HG03060 (cell line): ENCODE data around the gene SERTAD4.
"Not testable (repeated sequence)": the region's sequence is repeated elsewhere in the genome, so short reads cannot be mapped to it uniquely, and the experiment has no call there.

Source experiments
- ATAC-seq: cut with Tn5 transposase; IDR thresholded peaks from one replicate; pipeline ENCODE4 v1.9.1; 2021; ENCODE audit warnings: low read depth, moderate number of reproducible peaks; ENCODE audit not compliant: unreplicated experiment

SERTAD4 gene

DNA sequence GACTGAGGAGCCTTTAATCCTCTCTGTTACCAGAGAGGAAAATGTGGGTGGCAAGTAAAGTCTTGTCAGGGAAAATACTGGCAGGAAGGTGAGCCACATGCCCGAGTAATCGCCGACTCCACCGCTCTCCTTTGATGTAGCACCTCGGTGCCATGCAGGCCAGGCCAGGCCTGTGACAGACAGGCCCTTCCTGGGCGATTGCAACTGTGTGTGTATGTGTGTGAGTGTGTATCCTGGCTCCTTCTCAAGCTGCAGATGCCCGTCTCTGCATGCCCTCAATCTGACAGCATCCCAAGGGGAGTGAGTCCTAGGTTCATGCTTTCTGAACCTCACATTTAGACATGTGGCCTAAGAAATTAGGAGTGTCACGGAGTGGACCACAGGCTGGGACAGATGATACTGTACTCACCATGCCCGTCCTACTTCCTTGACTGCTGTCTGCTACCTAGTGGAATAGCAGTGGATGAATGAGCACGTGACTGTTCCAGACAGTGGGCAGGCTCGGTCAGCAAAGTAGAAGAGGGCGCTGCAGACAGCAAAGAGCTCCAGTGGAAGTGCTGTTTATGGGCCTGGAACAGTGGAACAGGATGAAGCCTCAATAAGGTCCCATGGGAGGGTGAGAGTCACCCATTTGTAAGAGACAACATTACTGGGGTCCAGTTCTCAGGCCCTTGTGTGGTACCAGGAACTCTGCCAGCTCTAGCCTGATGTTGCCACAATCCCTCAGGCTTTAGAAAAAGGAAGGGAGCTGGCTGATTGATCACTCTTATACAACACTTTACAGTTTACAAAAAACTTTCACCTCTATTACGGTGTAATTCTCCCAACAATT lies 25.3 kb downstream of the SERTAD4 start:
- ATAC-seq, result no peak

DNA sequence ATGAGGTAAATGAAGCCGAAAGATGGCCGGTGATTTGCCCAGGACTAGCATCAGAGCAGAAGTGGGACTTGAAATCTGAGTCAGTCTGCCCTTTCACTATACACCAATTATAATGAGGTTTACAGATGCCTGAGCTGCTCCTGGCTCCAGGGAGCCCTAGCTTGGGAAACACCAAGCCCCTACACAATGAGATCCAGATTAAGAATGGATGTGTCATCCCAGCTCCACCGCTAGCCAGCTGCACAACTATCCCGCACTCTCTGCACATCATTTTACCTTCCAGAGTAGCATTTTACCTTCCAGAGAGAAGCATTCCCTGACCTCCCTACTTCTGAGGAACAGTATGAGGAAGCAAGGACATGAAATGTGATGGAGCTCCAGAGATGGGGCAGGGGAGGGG lies 27.0 kb downstream of the SERTAD4 start:
- ATAC-seq, result no peak

DNA sequence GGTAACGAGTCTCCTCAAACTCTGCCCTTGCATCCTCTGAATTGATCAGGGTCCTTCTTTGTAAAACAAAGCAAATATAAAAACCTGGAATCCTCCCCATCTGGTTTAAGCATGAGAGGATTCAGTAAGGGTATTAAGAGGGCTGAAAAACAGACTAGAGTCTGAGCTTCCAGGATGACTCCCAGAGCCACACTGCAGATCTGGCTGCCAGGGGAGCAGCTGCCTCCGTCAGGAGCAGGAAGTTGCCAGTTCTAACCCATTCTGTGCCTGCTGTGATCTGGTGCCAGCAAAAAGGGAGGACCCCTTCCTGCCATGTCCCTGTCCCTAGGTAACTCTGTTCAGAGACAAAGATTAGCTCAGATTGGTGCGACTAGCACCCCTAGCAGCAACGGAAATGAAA lies 27.5 kb downstream of the SERTAD4 start:
- ATAC-seq, result no peak

DNA sequence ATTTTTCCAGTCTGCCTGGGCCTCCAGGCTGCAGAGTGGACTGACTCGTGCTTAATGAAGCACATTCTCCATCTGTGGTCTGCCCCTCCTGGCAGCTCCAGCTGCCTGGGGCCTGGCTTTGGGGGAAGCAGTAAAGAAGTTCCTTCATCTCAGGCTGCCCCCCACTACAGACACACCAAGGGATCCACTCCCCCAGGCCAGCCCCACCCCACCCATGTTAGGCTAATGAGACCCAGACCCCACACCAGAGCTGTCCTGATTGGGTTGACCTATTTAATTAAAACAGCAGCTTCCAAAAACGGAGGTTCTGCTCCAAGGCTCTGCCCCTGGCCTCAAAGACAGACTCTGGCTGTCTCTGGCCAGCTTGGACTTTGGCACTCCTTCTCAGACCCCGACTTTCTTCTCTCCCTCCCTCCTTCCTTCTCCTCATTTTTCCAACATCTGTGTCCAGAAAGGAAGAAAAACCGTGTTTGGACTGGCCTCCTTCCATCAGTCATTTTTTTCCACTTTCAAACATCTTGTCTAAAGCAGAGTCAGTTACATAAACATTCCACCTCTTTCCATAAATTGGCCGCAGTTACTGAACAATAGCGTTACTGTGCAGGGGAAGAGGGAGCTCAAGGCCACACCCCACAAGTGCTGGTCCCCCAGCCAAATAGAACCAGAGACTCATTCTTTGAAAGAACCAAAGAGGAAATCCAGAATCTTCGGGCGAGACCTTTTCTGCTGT lies 29.7 kb downstream of the SERTAD4 start:
- no peak for ATAC-seq

DNA sequence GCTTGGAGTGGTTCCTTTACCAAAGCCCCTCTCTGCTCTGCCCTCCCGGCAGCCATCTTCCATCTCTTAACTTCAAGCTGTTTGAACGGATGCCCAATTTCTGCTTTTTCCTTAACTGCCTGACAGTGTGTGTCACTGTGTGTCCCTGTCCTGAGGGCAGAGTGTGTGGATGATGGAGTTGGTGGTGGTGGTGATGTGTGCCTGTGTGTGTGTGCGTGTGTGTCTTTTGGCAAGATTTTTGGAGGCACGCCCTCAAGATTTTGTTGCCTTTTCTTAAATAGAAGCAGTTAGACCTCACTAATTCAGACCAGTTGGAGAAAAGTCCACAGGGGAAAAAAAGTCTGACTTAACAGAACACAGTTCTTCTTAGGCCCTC lies 30.3 kb downstream of the SERTAD4 start:
- ATAC-seq, result no peak

DNA sequence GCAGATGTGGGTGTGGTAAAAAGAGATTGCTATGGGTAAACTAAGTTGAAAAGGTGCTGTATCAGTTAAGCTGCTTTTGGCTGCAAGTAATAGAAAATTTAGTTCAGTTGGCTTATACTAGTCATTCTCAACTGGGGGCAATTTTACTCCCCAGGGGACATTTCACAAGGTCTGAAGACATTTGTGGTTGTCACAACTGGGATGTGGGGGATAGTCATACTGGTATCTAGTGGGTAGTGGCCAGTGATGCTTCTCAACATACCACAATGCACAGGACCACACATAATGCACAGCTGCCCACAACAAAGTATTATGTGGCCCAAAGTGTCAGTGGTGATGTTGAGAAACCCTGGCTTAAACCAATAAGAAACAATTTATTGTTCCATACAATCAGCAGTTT lies 31.4 kb downstream of the SERTAD4 start:
- ATAC-seq, result no peak

DNA sequence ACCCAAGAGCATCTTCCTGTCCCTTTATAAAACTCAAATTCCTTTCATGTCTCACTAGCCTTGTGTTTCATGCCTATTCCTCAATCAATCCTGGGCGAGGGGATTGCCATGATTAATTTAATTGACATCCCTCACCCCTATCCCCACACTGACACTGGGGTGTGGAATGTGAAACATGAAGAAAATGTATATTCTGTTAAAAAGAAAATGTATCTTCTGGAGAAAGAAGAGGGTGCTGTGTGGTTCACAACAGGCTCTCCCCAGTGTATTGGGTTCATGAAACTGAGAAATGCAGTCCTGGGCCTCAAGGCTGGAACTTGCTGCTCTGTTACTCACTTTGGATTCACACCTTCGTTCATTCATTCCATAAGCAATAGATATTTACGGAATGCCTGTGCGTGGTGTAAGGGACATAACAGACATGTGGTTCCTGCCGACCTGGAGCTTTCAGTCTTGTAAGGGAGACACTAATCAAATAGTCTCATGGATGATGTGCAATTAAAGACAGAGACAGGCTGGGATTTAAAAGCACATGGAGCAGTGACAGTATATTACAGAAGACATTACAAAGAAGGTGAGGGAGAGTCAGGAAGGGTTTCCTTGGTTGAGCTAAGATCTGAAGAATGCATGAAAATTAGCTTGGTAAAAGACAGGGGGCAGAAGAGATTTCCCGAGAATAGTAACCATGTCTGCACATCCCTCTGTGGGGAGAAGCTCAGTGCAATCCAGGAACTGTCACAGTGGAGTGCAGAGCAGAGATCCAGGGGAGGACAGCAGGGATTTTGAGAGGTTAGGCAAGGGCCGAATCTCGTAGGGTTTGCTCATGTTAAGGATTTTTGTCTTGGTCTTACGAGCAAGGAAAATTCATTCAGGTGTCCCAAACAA lies 32.1 kb downstream of the SERTAD4 start:
- no peak for ATAC-seq

DNA sequence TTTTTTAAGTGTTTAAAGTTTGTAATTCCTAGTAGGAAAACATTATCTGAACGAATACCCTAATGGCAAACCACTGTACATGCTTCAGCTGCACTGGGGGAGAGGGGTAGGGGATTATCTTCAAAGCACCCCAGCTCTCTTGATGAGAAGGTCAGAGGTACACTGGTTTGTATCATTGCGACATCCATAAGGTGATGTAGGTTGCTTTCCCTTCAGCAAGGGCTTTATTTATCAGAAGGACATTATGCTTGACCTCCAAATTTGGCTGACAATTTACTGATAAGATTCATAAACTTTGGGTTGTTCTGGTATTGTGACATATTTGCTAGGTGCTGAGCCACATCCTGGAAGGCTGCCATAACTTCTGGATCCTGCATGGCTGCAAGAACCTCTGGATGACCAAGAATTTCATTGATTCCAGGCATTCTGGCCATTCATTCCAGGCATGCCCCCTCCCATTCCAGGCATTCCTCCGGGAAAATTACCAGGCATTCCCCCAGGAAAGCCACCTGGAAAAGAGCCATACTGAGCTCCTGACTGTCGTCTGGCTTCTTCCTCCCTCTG lies 32.9 kb downstream of the SERTAD4 start:
- ATAC-seq, result not testable (repeated sequence)

DNA sequence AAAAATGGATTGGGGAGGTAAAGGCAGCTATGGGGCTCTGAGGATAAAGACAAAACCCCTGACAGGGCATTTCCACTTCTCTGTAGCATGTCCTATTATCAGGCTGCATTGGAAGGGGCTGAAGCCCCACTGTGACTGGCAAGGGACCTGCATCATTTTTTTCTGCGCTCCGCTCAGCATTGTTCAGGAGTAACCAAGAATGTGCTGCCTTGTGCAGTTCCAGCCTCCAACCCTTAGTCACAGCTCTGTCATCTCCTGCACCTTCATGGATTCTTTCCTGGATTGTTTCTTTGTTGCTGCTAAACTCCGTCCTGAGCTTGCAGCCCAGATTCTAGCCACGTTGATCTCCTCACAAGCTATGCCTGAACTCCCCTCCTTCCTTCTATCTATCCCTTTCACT lies 37.4 kb downstream of the SERTAD4 start:
- no peak for ATAC-seq

DNA sequence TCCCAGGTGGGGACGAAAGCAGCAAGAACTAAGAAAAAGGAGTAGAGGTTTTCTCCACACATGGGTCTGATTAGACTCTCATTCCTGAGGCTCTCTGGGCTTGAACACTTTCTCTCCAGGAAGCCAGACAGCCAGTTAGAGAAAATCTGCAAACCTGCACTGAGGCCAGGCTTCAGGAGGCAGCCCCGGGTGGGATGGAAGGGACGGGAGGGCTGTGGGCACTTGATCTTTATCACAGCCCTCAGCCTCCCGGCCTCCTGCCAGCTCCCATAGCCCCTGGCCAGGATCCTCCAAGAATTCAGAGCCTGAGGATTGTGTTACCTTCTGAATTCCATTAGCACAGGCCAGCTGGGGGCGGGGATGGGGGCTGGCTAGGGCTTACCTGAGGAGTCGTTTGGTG lies 40.1 kb downstream of the SERTAD4 start:
- ATAC-seq, result no peak

DNA sequence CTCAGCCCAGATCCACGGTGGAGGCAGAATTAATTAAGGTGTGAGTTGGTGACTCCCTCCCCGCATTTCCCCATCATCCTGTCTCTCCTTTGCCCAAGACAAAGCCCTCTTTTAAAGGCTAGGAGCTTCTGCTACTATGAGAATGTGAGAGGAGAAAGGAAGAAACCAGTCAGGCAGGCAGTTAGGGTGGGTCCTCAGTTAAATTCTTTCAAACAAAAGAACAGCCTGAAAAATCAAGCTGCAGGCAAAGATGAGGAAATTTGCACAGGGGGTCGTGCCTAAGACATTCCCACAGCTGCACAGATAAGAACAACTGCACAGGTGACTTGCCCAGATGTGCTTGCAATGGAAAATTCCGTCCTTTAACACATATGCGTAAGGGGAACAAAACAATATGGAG lies 47.6 kb downstream of the SERTAD4 start:
- ATAC-seq, result no peak

DNA sequence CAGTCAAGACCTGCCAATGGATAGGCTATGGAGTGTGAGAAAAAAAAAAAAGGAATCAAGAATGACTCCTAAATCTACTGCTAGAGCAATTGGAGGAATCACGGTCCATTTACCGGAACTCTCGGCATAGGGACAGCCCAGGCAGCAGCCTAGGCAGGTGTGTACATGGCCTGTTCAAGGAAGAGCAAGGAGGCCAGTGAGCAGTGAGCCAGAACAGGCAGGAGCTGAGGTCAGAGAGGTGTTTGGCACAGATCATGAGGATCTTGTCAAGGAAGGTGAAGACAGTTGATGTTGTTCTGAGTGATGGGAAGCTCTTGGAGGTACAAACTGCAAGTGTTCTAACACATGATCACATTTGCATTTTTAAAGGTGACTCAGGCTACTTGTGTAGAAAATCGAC lies 55.5 kb downstream of the SERTAD4 start:
- no peak for ATAC-seq

DNA sequence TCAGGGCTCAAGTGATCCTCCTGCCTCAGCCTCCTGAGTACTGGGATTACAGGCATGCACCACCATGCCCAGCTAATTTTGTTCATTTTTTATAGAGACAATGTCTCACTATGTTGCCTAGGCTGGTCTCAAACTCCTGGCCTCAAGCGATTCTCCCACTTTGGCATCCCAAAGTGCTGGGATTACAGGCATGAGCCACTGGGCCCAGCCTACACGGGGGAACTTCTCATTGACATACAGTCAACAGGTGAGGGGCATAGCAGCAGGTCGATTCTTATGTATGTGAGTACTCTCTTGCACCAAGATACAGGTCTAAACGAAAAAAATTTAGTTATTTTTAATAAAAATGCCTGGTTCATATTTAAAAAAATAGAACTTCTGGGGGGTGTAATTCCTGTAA lies 56.7 kb downstream of the SERTAD4 start:
- no peak for ATAC-seq

DNA sequence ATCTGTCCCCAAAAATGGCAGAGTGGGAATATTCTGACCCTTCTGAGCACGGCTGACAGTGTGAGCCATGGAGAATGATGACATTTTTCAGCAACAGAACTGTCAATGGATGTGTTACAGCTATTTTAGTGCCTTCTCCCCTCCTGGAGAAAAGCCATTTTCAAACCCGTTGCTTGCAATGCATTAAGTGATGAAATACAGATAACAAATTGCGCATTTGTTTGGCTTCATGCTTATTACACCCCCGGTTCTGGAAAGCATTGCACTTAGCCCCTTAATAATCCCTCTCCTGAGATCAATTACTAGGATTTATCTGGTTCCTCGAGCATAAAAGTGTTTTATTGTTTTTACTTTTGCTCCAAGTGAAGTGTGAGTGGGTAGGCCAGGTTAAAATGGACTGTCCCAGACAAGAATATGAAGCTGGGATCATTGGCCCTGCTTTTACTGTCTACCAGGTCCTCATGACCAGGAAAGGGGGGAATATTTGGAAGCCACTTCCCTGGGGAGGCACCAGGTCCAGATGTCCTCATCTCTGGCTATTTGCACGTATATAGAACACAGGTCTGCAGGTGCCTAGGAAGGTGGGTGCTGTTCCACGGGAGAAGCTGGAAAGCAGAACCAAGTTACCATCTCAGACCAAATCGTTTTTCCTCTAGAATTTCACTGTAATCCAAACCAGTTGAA lies 58.6 kb downstream of the SERTAD4 start:
- ATAC-seq, result no peak

DNA sequence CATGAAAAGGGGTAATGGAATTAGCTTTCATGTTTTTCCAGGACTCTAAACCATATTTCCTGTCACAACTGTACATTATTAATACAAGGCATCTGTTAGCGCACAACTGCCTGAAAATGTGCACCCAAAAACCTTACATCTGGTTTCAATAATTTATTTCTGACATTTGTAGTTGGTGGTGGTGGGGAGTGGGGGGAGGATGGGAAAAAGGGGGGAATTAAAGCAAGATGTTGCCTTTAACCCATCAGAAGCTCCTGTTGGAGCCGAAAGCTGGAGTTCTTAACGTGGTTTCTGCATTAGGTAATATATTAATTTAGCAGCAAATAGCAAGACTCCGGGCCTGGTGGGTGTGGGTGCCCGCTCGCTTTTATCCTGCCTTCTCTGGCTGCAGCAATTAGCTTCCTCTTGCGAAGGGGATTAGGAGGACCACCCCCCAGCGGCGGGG lies 59.2 kb downstream of the SERTAD4 start:
- no peak for ATAC-seq

DNA sequence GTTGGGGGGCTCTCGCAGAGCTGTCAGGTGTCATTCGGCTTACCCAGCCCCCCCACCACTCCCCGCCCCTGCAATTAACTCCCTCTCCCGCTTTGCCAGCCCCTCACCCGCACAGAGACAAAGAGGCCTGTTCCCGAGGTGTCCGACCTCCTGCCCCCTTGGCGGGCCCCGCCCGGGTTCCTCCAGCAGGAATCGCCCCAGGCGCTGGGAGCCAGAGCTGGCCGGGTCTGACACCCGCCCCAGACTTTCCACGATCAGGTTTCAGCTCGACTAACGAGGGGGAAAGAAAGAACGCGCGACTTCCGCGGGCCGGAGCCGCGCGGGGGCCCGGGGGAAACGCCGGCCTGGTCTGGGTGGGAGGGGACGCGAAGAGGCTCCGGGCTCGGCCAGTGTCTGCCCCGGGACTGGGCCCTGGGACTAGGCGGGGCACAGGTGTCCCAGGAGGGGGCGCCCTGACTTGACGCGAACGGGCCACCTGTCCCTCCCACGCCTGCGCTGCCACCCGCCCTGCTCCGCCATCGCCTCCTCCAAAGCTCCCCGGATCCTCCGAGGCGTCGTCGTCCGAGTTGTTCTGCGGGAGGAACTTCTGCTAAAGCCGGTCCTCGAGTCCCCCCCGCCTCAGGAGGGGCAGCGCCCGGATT lies 59.8 kb downstream of the SERTAD4 start:
- no peak for ATAC-seq

DNA sequence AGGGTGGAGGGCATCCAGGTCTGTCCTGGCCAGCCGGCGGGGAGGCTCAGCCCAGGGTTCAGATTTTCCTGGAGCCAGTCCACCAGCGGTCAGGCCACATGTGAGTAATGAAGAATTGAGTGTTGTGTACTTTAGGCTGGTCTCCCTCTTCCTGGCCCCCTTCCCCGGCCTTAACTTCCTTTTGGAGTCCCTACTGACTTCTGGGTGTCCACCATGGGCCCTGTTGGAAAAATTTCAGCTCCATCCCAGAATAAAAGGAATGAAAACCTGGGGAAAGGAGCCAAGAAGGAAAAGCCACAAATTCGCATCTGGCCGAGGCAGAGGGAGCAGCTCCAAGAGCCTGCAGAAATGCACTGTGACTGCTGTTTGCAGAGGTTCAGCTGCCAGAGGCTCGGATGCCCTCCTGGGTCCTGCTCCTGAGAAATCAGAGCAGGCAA lies 60.6 kb downstream of the SERTAD4 start:
- ATAC-seq, result no peak

DNA sequence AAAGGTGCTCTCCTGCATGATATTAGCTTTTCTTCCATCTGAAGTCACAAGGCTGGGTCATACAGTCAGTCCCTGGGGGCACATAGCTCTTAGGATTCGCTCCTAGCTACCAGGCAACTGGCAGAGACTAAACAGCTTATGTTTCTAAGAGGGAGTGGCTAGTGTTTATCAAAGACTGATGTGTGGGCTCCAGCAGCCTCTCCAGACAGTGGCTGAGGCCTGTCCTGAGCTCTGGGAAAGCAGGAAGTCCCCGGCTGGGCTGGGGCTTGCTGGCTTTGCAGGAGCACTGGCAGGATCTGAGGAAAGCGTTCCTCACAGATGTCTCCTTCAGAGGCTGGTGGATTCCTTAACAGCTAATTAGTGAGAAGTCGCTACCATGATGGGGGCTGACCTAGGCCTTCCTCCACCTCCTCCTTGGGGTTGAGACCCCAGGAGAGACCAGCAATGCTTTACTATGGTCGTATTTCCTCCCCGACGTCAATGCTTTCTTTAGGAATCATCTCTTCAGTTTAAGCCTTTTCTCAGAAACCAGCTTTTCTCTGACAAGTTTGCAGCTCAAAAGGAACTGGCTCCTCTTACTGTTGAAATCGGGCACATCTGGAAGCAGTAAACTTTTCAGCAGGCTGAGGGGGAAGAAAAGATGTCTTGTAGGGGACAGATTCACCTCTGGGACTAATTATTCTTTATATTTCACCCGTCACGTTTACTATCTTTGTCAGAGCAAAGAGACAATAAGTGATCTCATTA lies 62.6 kb downstream of the SERTAD4 start:
- ATAC-seq, result no peak
